HG02588 (cell line): ENCODE data around the gene EYS.

ENCODE experiments used
- ATAC-seq: cut with Tn5 transposase; IDR thresholded peaks from one replicate; pipeline ENCODE4 v1.9.1; 2021; ENCODE audit warnings: mild to moderate bottlenecking, moderate library complexity; ENCODE audit not compliant: unreplicated experiment

The EYS gene

GRCh38 chr6:64988148-64988547 is 718.9 kb downstream of the EYS start:
- ATAC-seq = no peak

DNA sequence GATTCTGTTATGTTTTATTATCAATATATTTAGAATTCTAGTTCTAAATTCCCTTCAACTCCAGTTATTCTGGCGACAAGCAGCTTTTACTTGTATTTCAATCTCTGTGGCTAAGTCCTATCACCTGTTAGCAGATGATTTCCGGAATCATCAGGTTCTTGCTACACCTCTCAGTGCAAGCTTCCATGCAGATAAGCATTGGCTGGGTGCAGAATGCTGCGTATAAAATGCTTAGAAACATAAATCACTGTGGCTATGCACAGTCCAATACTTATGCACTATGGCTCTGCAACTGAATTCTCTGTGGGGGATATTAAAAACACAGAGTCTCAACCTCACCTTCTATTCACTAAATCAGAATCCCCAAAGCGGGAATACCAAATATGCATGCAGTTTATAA is 720.0 kb downstream of the EYS start:
- no peak for ATAC-seq

GRCh38 chr6:64985726-64986125 is 721.3 kb downstream of the EYS start:
- ATAC-seq = no peak

DNA sequence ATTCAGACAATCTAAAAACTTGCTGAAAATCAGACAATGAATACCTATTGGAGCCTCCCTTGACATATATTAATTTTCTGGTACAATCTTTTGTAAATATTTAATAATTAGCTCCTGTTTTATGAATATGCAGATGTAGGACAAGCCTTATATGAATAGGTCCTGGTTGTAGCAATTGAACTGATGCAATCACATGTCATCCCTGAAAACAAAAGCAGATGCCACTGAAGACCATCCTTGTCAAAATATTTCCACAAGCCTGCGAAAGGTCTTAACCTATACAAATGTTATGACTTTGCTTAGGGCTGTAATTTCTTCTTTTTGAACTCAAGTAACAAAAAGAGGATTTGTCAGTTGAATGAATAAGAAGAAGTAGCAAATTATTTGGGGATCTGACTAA is 722.1 kb downstream of the EYS start:
- ATAC-seq = no peak

DNA sequence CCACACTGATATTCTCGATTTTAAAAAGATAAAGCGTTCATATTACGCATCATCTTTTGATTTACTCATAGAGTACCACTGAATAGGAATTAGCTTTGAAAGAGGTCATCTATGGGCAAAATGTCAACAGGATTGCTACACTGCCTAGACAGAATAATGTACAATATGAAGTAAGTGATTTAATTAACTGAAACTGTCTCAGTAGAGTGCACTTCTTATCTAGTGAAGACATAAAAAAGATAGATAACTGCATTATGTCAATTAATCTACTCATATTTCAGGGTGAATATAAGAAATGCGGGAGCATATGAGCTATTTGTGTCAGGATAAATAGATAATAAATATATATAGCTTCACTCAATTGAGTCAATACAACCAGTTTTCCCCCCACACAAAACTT is 723.9 kb downstream of the EYS start:
- no peak for ATAC-seq

- no peak for ATAC-seq
These were observed 733.9 kb downstream of the EYS start for GRCh38 chr6:64973142-64973541.

DNA sequence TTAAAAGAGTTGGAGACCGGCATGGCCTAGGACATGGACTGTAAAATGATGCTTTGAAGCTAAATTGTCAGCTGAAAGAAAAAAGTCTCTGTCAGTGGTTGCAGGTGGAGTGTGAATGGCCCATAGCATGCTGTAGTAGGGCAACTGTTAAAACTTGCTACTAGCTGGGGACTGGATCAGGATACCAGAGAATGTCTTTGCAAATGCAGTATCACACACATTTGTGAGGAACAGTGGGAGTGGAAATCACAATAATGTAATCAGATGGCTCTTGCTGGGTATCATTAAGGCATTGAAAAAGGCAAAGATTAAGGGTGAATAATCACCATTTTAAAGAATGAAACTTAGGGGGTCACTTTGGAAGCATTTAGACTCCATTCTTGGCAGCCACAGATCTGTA is 737.9 kb downstream of the EYS start:
- ATAC-seq = no peak

DNA sequence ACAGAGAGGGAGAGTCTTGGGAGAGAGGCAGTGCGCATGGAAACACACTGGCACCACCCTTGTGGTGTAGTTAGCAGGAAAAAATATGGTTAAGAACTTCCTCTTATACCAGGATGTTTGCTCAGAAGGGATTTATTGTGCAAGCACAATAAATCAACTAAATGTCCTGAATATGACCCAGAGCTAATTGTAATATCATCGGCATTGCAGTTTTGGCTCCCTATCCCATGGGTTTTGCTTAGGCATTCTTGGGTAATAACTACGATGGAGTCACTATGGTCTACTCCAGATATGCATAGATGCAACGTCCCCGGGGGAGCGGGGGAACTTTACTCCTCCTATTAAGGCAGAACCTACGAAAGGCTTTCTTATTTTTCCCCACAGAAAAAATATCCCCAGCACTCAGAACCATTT is 751.6 kb downstream of the EYS start:
- no peak for ATAC-seq

- no peak for ATAC-seq
These were observed 757.8 kb downstream of the EYS start for GRCh38 chr6:64949257-64949656.

DNA sequence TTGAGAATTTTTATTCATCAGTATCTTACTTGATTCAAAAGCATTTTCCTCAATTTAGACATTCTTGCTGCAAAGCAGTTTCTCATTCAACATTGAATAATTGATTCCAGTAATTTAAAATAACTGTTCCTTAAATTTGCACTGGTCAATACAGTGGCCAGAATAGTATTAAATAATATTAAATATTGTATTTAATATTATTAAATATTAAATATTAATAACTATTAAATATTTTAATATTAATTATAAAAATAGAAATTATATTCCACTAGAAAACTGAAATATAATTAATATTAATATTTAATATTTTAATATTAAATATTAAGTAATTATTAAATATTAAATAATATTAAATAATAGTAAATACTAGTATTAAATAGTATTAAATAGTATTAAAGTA is 758.8 kb downstream of the EYS start:
- ATAC-seq = no peak

GRCh38 chr6:64945450-64945849 is 761.6 kb downstream of the EYS start:
- ATAC-seq = no peak

DNA sequence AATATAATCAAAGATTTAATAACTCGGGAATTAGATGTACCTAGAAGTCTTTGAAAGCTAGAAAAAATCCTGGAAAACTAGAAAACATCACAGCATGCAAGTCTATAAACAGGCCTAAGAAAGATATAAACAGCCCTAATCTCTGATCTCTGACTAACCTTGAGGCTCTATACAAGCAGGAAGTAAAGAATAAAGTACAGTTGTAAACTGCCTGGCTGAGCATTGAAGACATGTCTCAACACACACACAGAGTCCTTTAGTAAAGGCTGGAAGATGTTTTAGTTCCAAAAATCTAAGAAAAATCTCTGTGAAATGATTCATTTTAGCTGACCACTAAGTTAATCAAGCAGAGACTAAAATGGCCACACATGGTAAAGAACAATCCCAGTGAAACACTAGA is 774.5 kb downstream of the EYS start:
- no peak for ATAC-seq

- ATAC-seq = no peak
These were observed 776.3 kb downstream of the EYS start for GRCh38 chr6:64930681-64931080.

GRCh38 chr6:64926051-64926450 is 781.0 kb downstream of the EYS start:
- ATAC-seq = no peak

GRCh38 chr6:64920257-64920656 is 786.8 kb downstream of the EYS start:
- ATAC-seq = no peak

GRCh38 chr6:64914124-64914523 is 792.9 kb downstream of the EYS start:
- ATAC-seq = no peak

- ATAC-seq = no peak
These were observed 794.1 kb downstream of the EYS start for GRCh38 chr6:64912966-64913365.

- ATAC-seq = no peak
These were observed 798.9 kb downstream of the EYS start for GRCh38 chr6:64908104-64908503.

GRCh38 chr6:64904616-64905015 is 802.4 kb downstream of the EYS start:
- no peak for ATAC-seq

- no peak for ATAC-seq
These were observed 804.4 kb downstream of the EYS start for GRCh38 chr6:64902596-64902995.

DNA sequence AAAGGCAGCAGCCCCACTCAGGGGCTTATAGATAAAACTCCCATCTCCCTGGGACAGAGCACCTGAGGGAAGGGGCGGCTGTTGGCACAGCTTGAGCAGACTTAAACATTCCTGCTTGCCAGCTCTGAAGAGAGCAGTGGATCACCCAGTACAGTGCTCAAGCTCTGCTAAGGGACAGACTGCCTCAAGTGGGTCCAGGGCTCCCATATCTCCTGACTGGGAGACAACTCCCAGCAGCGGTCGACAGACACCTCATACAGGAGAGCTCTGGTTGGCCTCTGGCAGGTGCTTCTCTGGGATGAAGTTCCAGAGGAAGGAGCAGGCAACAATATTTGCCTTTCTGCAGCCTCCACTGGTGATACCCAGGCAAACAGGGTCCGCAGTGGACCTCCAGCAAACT is 810.1 kb downstream of the EYS start:
- ATAC-seq = no peak

- no peak for ATAC-seq
These were observed 811.1 kb downstream of the EYS start for GRCh38 chr6:64895945-64896344.

DNA sequence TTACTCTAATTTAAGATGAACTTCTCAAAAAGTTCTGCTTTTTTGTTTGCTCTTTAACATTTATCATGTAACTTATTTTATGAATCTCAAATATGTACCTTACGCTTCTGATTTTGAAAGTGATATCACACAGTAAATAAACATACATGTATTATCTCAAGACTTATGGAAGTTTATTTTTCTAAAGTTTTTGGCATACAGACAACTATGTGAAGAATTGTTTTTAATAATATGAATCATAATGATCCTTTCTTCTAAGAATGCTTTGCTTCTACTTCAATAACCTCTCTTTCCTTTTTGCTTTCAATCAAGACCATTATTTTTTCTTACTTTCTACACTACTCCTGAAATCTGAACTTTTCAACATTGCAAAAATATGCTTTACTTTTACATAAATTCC is 816.4 kb downstream of the EYS start:
- no peak for ATAC-seq

DNA sequence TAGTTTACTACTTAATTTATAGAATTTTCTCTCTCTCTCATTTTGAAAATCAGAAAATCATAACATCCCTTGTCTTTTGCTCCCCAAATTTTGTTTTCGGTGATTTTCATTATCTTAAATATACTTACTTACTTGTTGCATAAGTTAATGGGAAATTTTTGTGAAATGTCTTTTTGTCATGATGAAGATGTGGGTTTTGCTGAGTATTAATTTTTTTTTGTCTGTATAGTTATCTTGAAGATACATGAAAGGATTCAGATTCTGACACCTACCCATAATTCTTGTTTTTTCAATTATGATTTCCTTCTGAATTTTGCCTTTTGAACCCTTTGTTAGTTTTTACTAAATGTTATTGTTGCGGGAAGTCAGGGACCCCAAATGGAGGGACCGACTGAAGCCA is 817.9 kb downstream of the EYS start:
- ATAC-seq = no peak
